NCI-H2171 treated with DMSO at 0.1 percent for 48 hours (cell line): ENCODE data around the gene NEMP1.
"Not testable (repeated sequence)": the region's sequence is repeated elsewhere in the genome, so short reads cannot be mapped to it uniquely, and the experiment has no call there.

Source experiments
- DNase-seq: peaks from one replicate; lab custom pipeline; 2025; lab: John Stamatoyannopoulos, UW

Gene NEMP1

DNA sequence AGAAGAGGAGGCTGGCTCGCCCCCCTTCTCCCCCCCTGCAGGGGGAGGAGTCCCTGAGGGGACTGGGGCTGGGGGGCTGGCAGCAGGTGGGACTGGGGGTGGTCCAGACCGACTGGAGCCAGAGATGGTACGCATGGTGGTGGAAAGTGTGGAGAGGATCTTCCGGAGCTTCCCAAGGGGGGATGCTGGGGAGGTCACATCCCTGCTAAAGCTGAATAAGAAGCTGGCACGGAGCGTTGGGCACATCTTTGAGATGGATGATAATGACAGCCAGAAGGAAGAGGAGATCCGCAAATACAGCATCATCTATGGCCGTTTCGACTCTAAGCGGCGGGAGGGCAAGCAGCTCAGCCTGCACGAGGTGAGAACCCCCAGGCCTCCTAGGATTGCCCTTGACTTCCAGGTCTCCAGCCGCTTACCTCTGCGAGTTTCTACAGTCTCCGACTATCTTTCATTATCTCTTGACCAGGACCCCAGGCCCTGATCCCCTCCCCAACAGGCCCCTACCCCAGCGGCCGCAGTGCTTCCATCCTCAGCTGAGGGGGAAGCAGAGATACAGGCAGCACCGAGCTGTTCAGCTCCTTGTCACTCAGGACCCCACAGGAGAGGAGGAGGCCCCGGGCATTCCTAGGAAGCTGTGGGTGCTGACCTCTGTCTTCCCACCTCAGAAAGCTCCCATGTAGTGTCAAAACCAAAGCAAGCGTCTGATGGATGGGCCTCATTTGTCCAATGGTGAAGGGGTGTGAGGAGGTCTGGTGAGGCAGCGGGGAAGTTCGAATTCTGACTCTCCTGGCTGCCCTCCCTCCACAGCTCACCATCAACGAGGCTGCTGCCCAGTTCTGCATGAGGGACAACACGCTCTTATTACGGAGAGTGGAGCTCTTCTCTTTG is 13.3 kb upstream of the NEMP1 start:
- DNase-seq, result no peak

- DNase-seq, result no peak
Measured at GRCh38 chr12:57090924-57091637, 12.5 kb upstream of the NEMP1 start.

DNA sequence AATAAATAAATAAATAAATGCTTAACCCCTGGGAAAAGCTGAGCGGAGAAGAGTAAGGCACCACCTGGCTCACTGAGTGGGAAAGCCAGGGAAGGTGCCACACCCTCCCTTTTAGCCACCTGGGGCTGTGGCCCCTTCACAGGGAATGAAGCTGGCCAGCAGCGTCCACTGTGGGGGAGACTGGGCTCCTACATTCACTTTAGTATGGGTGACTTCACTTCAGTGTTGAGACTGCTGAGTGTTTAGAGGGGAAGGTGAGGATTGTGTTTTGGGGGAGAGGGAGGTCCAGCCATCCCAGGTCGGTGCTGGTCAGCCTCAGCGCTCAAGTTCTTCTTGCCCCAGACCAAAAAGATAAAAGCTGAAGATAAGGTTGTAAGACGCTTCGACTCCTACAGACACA is 11.9 kb upstream of the NEMP1 start:
- DNase-seq, result no peak

DNA sequence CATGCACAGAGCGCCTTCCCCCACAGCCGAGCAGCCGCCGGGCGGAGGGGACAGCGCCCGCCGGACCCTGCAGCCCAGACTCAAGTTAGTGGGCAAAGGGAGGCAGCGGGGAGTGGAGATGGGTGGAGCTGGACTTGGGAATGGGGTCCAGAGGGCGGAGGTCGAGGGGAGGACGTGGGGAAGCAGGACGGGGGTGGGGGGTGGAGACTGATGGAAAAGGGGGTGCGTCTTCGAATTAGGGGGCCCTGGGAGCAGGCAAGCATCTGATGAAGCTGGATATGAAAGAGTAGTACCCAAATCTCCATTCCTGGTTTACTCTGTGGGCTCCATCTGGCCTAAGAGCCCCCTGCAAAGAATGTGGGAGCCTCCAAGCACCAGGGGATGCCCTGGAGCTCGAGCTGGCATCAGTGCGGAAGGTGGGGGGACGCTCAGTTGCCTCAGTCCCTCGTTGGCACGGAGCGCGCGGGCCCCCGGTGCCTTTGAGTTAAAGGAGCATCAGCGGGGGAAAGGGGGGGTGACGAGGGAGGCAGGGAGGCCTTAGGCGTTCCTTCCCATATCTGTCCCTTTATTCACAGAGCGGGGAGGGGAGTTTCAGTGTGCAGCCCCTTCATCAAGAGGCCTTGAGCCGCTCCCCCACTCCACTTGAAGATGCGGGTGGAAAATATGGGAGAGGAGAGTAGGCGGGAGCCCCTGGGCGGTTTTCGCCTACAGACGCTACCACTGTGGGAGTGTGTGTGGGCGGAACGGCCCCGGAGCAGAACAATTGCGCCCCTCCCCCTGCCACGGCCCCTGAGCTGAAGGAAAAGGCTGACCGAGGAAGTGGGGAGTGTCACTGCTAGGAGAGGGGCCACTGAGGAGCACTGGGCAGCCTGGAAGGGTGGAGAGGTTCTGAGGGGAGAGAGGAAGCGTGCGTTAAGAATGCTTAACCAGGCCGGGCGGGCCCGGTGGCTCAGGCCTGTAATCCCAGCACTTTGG is 11.0 kb upstream of the NEMP1 start:
- peak; percentile 21 for DNase-seq

- DNase-seq, result peak; percentile 91
Measured at GRCh38 chr12:57088354-57089270, 10.0 kb upstream of the NEMP1 start, which contains the start of gene NAB2. Gene NAB2 (plus strand): TSS chr12:57089114. CDS start chr12:57089272, 158 bp downstream.

DNA sequence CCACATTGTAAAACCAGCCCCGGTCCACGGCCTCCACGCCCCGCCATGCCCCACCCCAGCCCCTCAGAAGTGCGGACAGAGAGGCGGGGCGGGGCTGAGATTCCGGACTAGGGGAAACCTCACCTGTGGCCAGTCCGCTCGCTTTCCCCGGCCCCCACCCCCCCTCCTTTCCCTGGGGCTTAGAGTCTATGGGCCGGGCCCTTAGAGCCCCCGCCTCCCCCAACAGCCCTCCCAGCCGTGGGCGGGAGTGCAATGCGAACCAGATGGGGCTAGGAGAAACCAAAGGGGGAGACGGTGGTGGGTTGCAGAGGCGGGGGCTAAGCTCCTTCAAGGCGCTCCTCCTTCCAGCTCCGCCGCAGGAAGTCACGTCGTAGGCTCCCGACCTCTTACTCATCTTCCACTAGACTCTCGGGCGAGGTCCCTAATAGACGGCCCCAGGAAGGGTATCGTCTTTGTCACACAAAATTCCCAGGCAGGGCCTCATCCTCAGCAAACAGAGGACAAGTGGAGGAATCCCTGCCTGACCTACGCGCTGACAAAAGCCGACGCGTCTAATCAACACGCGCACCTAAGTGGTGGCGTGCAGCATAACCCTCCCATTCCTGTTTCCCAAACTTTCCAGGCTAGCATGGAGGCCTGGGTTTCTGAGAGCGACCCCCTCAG is 9.2 kb upstream of the NEMP1 start:
- DNase-seq, result peak; percentile 92

DNA sequence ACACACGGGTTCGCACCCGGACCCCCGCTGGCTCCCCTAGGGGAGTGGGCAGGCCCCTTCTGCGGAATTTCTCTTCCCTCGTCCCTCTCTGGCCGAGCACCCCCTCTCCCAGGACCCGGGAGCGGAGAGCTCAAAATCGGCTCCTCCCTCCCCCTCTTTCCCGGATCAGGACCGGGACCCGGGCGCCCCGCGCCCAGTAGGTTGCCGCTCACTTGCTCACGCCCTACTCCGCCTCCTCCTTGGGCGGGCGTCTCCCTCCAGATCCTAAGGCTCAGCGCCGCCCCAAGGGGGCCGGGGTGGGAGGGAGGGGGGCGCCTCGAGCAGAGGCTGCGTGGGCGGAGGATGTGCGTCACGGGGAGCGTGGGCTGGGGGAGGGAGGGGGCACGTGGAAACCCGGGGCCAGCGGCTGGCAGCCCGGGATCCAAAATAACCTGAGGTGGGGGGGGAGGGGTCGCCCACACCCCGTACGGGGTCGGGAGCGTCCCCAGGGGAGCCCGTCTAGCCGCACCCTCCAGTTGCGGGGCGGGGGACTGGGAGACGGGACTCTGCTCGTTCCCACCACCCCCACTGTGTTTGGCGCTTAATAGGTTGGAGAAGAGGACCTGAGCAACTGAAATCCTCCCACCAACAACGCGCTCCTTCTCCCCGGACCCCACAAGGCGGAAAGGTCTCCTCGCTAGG is 8.6 kb upstream of the NEMP1 start:
- peak; percentile 81 for DNase-seq

- DNase-seq, result peak; percentile 79
Measured at GRCh38 chr12:57086493-57087009, 8.0 kb upstream of the NEMP1 start.

DNA sequence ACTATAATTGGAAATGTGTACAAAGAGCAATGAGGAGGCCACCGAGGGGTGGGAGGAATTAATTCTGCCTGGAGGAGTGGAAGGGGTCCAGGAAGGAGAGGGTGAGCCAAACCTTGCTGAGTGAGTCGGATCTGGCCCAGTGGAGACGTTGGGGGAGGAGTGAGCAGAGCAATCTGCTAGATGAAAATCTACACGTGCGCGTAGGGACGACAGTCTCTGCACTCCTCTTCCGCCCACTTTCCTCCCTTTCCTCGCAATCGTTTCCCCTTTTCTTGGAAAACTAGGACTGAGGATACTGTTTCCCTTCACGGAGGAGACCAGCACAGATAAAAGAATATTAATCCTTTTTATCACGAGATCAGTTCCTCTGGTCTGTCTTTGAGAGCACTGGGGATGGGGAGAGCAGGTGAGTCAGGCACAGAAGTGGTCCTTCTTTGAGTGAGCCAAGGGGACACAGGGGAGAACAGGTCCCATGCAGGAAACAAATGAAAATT is 7.5 kb upstream of the NEMP1 start:
- no peak for DNase-seq

DNA sequence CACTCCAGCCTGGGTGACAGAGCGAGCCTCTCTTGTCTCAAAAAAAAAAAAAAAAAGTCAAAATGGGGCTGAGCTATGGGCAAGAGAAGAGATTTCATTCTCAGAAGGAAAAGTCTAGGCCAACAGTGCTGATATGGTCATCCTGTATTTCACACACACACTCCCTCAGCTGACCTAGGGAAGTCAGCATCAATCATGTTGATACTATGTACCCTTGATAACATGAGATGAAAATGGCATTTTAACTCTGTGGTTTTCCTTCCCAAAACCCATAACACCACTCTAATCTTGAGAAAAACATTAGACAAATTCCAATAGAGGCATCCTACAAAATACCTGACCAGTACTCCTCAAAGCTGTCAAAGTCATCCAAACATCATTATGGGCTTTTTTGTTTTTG is 2.3 kb upstream of the NEMP1 start:
- no peak for DNase-seq

GRCh38 chr12:57079821-57080220 is 1.2 kb upstream of the NEMP1 start:
- DNase-seq, result no peak

- not testable (repeated sequence) for DNase-seq
Measured at GRCh38 chr12:57073566-57074450, 4.8 kb downstream of the NEMP1 start.

DNA sequence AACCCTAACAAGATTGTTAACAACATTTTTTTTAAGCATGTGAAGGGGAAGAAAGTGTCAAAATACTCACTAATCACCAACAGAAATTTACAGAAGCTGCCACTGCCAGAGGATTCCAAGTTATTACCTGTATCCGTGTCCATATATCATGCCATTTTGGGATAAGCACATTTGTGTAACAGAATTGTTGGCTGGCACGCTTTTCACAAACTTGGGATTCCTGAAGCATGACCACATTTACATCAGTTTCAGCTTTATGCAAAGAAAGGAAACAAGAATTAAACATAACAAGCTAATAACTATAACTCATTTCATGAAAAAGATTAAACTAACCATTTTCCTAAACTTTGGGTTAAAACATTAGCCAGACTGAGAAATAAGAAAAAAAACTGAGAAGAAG is 5.9 kb downstream of the NEMP1 start:
- no peak for DNase-seq

- peak; percentile 68 for DNase-seq
Measured at GRCh38 chr12:57069523-57069922, 9.1 kb downstream of the NEMP1 start.

GRCh38 chr12:57066245-57066644 is 12.3 kb downstream of the NEMP1 start:
- DNase-seq, result no peak

DNA sequence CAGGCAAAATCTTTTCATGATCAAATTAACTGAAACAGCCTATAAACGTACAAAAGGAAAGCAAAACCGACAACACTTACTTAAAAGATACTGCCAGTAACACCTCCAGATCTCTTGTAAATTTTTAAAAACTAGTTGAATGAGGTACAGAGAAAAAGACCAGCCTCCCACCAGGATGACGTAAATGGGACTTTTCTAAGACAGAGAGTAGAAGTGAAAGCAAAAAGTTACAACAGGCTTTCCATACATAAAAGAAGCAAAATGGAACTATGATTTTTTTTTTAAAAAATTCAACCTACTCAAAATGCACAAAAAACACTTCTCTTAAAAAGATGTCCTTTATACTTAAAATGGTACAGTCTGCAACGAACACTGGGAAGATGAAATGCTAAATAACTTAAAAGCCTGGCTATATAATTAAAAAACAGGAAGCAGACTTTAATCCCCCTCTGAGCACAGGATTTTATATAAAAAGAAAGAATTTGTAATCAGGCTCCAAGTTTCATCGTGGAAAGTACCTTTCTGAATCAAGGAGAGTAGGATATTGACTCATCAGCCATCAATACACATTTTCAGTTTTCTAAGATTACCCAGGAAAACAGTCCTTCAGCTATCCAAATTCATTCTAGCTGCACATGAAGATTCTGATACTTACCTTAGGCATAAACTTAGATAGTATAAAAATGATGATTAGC is 14.5 kb downstream of the NEMP1 start:
- DNase-seq, result no peak

DNA sequence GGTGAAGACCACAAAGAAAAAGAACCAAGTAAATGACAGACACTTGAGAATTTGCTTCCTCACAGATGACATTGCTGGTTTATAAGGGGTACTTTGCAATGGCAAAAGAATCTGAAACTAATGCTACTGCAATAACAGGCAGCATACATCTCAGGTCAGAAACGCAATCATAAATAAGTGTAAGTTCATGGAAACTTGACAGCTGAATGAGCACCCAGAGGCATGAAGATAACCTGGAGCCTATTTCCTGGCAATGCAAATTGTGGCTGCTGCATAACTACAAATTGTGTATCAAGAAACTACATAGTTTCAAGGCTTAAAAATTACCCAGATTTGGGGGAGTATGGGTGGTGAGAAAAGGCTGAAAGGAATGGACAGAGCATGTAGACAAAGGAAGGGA is 20.1 kb downstream of the NEMP1 start:
- no peak for DNase-seq
